Measurements from ENCODE around the gene DPH7.
"Not testable (repeated sequence)": the region's sequence is repeated elsewhere in the genome, so short reads cannot be mapped to it uniquely, and the experiment has no call there.

DNA sequence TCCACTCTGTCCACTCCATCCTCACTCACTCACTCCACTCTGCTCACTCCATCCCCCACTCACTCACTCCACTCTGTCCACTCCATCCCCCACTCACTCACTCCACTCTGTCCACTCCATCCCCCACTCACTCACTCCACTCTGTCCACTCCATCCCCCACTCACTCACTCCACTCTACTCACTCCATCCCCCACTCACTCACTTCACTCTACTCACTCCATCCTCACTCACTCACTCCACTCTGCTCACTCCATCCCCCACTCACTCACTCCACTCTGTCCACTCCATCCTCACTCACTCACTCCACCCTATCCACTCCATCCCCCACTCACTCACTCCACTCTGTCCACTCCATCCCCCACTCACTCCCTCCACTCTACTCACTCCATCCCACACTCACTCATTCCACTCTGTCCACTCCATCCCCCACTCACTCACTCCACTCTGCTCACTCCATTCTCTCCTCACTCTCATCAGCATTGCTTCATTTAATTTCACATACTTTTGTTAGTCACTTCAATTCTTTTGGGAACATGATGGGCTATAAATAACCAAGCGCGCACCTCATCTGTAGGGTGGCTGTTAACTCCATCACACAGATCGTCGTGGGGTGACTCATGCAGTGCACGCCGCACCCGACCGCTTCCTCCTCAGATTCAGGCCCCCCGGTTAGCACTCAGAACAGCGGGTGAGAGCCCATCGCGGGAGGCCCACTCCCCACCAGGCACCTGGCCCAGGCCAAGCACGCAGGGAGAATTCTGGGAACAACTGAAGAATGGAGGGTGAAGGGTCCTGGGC lies 59.9 kb downstream of the DPH7 start:
- TF ChIP-seq EZH2 (IDR thresholded peaks at IDR 0.05; ENCODE audit: borderline replicate concordance, insufficient read depth, low read length, poor library complexity, severe bottlenecking); POLR2AphosphoS5 (IDR thresholded peaks at IDR 0.05); TAF1 (IDR thresholded peaks at IDR 0.05; ENCODE audit: low read depth); EP300 (conservative IDR thresholded peaks at IDR 0.05; ENCODE audit: poor library complexity, severe bottlenecking); MXI1 (conservative IDR thresholded peaks at IDR 0.05; ENCODE audit: poor library complexity, severe bottlenecking); SMC3 (conservative IDR thresholded peaks at IDR 0.05; ENCODE audit: poor library complexity): not testable (repeated sequence)
- TF ChIP-seq, protein P1, sequence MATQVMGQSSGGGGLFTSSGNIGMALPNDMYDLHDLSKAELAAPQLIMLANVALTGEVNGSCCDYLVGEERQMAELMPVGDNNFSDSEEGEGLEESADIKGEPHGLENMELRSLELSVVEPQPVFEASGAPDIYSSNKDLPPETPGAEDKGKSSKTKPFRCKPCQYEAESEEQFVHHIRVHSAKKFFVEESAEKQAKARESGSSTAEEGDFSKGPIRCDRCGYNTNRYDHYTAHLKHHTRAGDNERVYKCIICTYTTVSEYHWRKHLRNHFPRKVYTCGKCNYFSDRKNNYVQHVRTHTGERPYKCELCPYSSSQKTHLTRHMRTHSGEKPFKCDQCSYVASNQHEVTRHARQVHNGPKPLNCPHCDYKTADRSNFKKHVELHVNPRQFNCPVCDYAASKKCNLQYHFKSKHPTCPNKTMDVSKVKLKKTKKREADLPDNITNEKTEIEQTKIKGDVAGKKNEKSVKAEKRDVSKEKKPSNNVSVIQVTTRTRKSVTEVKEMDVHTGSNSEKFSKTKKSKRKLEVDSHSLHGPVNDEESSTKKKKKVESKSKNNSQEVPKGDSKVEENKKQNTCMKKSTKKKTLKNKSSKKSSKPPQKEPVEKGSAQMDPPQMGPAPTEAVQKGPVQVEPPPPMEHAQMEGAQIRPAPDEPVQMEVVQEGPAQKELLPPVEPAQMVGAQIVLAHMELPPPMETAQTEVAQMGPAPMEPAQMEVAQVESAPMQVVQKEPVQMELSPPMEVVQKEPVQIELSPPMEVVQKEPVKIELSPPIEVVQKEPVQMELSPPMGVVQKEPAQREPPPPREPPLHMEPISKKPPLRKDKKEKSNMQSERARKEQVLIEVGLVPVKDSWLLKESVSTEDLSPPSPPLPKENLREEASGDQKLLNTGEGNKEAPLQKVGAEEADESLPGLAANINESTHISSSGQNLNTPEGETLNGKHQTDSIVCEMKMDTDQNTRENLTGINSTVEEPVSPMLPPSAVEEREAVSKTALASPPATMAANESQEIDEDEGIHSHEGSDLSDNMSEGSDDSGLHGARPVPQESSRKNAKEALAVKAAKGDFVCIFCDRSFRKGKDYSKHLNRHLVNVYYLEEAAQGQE (IDR thresholded peaks at IDR 0.05; ENCODE audit: borderline replicate concordance), result not testable (repeated sequence)
- TF ChIP-seq, protein P2, sequence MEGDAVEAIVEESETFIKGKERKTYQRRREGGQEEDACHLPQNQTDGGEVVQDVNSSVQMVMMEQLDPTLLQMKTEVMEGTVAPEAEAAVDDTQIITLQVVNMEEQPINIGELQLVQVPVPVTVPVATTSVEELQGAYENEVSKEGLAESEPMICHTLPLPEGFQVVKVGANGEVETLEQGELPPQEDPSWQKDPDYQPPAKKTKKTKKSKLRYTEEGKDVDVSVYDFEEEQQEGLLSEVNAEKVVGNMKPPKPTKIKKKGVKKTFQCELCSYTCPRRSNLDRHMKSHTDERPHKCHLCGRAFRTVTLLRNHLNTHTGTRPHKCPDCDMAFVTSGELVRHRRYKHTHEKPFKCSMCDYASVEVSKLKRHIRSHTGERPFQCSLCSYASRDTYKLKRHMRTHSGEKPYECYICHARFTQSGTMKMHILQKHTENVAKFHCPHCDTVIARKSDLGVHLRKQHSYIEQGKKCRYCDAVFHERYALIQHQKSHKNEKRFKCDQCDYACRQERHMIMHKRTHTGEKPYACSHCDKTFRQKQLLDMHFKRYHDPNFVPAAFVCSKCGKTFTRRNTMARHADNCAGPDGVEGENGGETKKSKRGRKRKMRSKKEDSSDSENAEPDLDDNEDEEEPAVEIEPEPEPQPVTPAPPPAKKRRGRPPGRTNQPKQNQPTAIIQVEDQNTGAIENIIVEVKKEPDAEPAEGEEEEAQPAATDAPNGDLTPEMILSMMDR (IDR thresholded peaks at IDR 0.05; ENCODE audit: poor library complexity, severe bottlenecking), result not testable (repeated sequence)

Data from neural cell (in vitro differentiated cells).